Measurements from ENCODE around the gene RABL2B.
"Not testable (repeated sequence)": the region's sequence is repeated elsewhere in the genome, so short reads cannot be mapped to it uniquely, and the experiment has no call there.

Gene RABL2B

GRCh38 chr22:50783033-50783879 lies at the start of gene RABL2B:
Gene RABL2B (minus strand): TSS chr22:50783636. CDS start chr22:50782294, 1,342 bp downstream.
- H3K4me3 Mint-ChIP-seq, result peak within 1 kb of the TSS; percentile 88
- not testable (repeated sequence) for H3K9me3 Mint-ChIP-seq

GRCh38 chr22:50786936-50787335 lies 3.5 kb upstream of the RABL2B start:
- not testable (repeated sequence) for H3K4me3 Mint-ChIP-seq; H3K27me3 Mint-ChIP-seq (ENCODE audit: low read depth, poor library complexity); H3K27ac Mint-ChIP-seq; H3K36me3 Mint-ChIP-seq (ENCODE audit: low read depth); DNase-seq; H3K9me3 Mint-ChIP-seq
- peaks cover 14% of the 10 kb centered on the region for H3K4me1 Mint-ChIP-seq

More at GRCh38 chr22:50783033-50783879, at the start of gene RABL2B:
- H3K27me3 Mint-ChIP-seq (ENCODE audit: low read depth, poor library complexity); H3K36me3 Mint-ChIP-seq (ENCODE audit: low read depth); H3K27ac Mint-ChIP-seq: not testable (repeated sequence)
- H3K4me1 Mint-ChIP-seq, result peaks cover 14% of the 10 kb centered on the region
- peak; percentile 87 for DNase-seq

GRCh38 chr22:50785289-50785688 lies 1.9 kb upstream of the RABL2B start:
- H3K27ac Mint-ChIP-seq; H3K36me3 Mint-ChIP-seq (ENCODE audit: low read depth); DNase-seq; H3K27me3 Mint-ChIP-seq (ENCODE audit: low read depth, poor library complexity); H3K9me3 Mint-ChIP-seq: not testable (repeated sequence)
- H3K4me3 Mint-ChIP-seq, result peak overlapping the region; percentile 42
- peaks cover 14% of the 10 kb centered on the region for H3K4me1 Mint-ChIP-seq

GRCh38 chr22:50783880-50784276 lies 442 bp upstream of the RABL2B start:
- DNase-seq; H3K36me3 Mint-ChIP-seq (ENCODE audit: low read depth); H3K9me3 Mint-ChIP-seq; H3K27me3 Mint-ChIP-seq (ENCODE audit: low read depth, poor library complexity); H3K27ac Mint-ChIP-seq: not testable (repeated sequence)
- peak overlapping the region; percentile 88 for H3K4me3 Mint-ChIP-seq
- H3K4me1 Mint-ChIP-seq, result peaks cover 14% of the 10 kb centered on the region

- H3K9me3 Mint-ChIP-seq; H3K27me3 Mint-ChIP-seq (ENCODE audit: low read depth, poor library complexity); DNase-seq; H3K36me3 Mint-ChIP-seq (ENCODE audit: low read depth); H3K27ac Mint-ChIP-seq: not testable (repeated sequence)
- Mint-ChIP-seq H3K4me3 (peak overlapping the region; percentile 85), H3K4me1 (peaks cover 14% of the 10 kb centered on the region)
Observed at GRCh38 chr22:50782253-50782652, 1.2 kb downstream of the RABL2B start.

GRCh38 chr22:50780244-50780643 lies 3.2 kb downstream of the RABL2B start:
- H3K27me3 Mint-ChIP-seq (ENCODE audit: low read depth, poor library complexity); DNase-seq; H3K9me3 Mint-ChIP-seq; H3K27ac Mint-ChIP-seq; H3K4me3 Mint-ChIP-seq; H3K36me3 Mint-ChIP-seq (ENCODE audit: low read depth): not testable (repeated sequence)
- peaks cover 14% of the 10 kb centered on the region for H3K4me1 Mint-ChIP-seq

GRCh38 chr22:50777631-50778030 lies 5.8 kb downstream of the RABL2B start:
- H3K27ac Mint-ChIP-seq; H3K9me3 Mint-ChIP-seq; DNase-seq; H3K36me3 Mint-ChIP-seq (ENCODE audit: low read depth); H3K4me3 Mint-ChIP-seq; H3K4me1 Mint-ChIP-seq; H3K27me3 Mint-ChIP-seq (ENCODE audit: low read depth, poor library complexity): not testable (repeated sequence)

- DNase-seq, result peak; percentile 84
- H3K27ac Mint-ChIP-seq; H3K4me3 Mint-ChIP-seq; H3K27me3 Mint-ChIP-seq (ENCODE audit: low read depth, poor library complexity); H3K4me1 Mint-ChIP-seq; H3K9me3 Mint-ChIP-seq; H3K36me3 Mint-ChIP-seq (ENCODE audit: low read depth): not testable (repeated sequence)
- peak; percentile 59 for TF ChIP-seq CTCF (IDR thresholded peaks at IDR 0.05)
Observed at GRCh38 chr22:50775132-50775531, 8.3 kb downstream of the RABL2B start.

GRCh38 chr22:50764288-50764687 lies 19.1 kb downstream of the RABL2B start:
- not testable (repeated sequence) for H3K9me3 Mint-ChIP-seq; DNase-seq; H3K27ac Mint-ChIP-seq; H3K36me3 Mint-ChIP-seq (ENCODE audit: low read depth); H3K4me3 Mint-ChIP-seq; H3K27me3 Mint-ChIP-seq (ENCODE audit: low read depth, poor library complexity)
- peaks cover 14% of the 10 kb centered on the region for H3K4me1 Mint-ChIP-seq

GRCh38 chr22:50761829-50762228 lies 21.6 kb downstream of the RABL2B start:
- not testable (repeated sequence) for H3K27ac Mint-ChIP-seq; H3K27me3 Mint-ChIP-seq (ENCODE audit: low read depth, poor library complexity); H3K4me3 Mint-ChIP-seq; DNase-seq; H3K36me3 Mint-ChIP-seq (ENCODE audit: low read depth)
- Mint-ChIP-seq H3K9me3 (peaks cover 15% of the 10 kb centered on the region), H3K4me1 (peaks cover 11% of the 10 kb centered on the region)

GRCh38 chr22:50759597-50760341 lies 23.7 kb downstream of the RABL2B start:
- H3K27me3 Mint-ChIP-seq (ENCODE audit: low read depth, poor library complexity); H3K36me3 Mint-ChIP-seq (ENCODE audit: low read depth); H3K27ac Mint-ChIP-seq; H3K4me1 Mint-ChIP-seq; DNase-seq; H3K4me3 Mint-ChIP-seq: not testable (repeated sequence)
- H3K9me3 Mint-ChIP-seq, result peaks cover 31% of the 10 kb centered on the region

Data from nephron progenitor cell (in vitro differentiated cells).